Hematopoietic multipotent progenitor cell treated with erythropoietin and hydrocortisone succinate and interleukin-3 and kit ligand, for 4 days (in vitro differentiated cells): ENCODE measurements around the gene CHST5.
"Not testable (repeated sequence)": the region's sequence is repeated elsewhere in the genome, so short reads cannot be mapped to it uniquely, and the experiment has no call there.

Experiments used
- DNase-seq: peaks from one replicate; pipeline ENCODE4 v3.0.0-alpha.2; 2015

CHST5 gene

DNA sequence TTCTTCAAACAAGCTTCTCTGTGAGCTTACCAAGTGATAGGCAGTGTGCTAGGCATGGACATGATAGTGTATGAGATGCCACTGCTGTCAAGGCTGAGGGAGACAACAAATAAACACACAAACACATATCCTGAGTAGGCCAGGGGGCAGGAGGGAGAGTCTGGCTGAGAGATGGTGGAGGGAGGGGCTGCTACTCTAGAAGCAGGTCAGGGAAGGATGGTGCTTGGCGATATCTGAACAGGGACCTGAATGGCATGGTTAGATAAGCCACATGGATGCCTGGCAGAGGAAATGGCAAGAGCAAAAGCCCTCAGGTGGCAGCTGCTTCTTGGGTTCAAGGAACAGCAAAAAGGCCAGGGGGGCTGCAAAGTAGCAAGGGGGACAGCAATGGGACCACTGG, 32.1 kb downstream of the CHST5 start:
- peak; percentile 78 for DNase-seq

DNA sequence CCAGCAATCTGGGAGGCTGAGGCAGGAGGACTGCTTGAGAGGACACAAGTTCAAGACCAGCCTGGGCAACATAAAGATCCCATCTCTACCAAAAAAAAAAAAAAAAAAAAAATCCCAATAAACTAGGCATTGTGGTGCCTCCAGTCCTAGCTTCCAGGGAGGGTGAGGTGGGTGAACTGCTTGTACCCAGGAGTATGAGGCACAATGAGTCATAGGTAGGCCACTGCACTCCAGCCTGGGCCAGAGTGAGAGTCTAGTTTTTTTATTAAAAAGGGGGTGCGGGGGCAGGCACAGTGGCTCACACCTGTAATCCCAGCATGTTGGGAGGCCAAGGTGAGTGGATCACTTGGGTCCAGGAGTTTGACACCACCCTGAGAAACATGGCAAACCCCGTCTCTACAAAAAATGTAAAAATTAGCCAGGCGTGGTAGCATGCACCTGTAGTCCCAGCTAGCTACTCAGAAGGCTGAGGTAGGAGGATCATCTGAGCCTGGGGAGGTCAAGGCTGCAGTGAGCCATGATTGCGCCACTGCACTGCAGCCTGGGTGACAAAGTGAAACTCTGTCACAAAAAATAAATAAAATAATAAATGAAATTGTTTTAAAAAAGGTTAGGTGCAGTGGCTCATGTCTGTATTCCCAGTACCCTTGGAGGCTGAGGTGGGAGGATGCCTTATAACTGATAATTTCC, 32.8 kb downstream of the CHST5 start:
- no peak for DNase-seq

DNA sequence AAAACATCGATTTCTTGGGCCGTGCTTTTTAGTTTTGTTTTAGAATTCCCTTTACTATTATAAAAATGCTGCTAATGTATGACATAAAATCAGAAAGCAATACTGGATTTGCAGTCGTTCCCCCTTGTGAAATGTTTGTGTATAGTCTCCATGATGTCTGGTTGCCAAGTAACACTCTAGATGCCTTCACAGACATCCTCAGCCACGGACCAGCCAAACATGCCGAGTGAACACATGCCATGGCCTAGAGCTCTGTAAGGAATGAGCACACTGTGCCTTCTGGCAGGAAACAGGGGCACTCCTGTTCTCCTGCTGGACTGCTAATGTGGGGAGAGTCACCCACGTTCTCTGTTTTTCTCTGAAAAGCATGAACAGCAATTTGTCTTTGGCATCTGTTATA, 34.1 kb downstream of the CHST5 start:
- not testable (repeated sequence) for DNase-seq

- no peak for DNase-seq
Observed at GRCh38 chr16:75501359-75501758, 34.5 kb downstream of the CHST5 start.

DNA sequence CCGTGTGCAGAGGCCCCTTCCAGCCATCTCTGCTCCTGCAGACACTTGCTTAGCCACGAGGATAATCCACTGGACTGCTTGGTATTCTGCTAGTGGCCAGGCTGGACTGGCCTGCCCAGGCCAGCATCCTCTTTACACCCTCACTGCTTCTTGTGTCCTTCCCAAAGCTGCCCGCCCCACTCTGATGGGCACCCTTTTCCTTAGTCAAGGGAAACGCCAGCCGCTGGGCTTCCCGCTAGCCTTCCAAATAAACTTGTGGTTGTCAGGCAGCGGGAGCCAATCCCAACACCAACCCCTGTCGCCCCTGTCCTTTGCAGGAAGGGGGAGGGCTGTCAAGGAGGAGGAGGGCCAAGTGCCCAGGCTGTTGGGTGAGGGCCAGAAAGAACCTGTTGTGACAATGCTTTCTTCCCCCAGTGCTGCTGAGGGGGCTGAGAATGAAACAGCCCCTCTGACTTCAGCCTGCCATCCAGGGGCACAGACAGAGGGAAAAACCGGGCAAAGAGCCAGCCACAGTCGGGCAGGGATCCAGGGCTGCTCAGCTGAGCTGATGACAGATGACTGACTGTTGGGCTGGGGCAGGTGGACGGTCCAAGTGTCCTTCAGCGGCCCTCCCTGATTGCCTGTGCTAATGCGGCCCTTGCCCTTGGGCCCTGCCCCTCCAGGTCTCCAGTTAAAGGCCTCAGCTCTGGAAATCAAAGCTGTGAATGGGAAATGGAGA, 37.1 kb downstream of the CHST5 start:
- DNase-seq: peak; percentile 20

DNA sequence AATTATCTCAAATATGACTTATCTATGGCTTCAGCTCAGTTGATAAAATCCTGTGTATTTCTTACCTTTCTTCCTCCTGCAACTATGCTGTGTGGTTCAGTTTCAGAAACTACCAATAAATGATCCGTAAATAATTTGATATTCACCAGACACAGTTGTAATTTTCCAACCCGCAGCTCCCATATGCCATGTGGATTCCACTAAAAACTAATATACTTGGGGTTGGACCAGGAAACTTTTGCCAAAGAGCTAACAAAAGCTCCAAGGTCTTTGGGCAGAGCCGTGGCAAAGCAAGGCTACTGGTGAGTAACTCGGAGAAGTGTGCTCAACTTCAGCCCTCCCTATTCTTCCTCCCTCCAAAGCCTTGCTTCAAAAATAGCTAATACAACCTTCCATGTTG, 38.4 kb downstream of the CHST5 start:
- no peak for DNase-seq

DNA sequence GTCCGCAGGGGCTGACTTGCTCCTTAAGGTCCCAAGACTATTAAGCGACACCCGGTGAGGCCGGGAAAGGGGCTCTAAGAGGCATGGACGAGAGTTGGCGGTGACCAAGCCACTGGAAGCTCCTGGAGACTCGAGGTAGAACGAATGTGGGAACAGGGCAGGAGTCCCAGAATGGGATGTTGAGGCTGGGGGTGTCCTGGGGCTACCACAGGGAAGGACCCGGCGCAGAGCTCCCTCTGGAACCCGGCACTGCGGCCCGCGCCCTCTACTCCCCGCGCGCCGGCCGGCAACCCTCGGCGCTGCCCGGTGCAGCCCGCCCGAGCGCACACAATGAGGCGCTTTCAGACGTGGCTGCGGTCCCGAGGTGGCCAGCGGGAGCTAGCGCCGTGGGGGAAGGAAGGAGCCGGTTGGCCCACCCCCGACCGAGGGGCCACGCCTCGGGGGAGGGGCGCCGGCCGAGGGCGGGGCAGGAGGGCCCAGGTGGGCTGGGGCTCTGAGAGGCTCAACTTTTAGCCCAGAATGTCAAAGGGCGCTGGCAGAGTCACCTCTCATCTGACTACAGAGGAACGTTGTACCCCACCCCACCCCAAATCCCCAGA, 40.7 kb downstream of the CHST5 start, which contains the start of gene CHST6:
Gene CHST6, minus strand, starts transcription at position 366 of the 599 bp plus-strand sequence. CDS start 15,613 bp downstream, outside the sequence.
- DNase-seq: peak; percentile 62

- no peak for DNase-seq
Observed at GRCh38 chr16:75494661-75495075, 41.2 kb downstream of the CHST5 start.

- DNase-seq: no peak
Observed at GRCh38 chr16:75494184-75494583, 41.7 kb downstream of the CHST5 start.

- DNase-seq: peak; percentile 39
Observed at GRCh38 chr16:75491876-75492275, 44.0 kb downstream of the CHST5 start.

DNA sequence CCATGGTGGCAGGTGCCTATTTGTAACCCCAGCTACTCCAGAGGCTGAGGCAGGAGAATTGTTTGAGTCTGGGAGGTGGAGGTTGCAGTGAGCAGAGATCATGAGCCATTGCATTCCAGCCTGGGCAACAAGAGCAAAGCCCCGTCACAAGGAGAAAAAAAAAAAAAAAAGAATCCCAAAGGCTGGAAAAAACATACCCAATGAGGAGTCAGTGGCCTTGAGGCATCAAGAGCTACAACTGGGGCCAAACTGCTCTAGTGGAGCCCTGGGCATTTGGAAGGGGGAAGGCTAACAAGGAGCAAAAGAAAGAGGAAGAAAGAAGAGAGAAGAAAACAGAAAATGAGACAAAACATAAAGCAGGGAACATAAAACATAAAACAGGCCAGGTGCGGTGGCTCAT, 47.6 kb downstream of the CHST5 start:
- no peak for DNase-seq

- DNase-seq: no peak
Observed at GRCh38 chr16:75486676-75487313, 49.1 kb downstream of the CHST5 start.

DNA sequence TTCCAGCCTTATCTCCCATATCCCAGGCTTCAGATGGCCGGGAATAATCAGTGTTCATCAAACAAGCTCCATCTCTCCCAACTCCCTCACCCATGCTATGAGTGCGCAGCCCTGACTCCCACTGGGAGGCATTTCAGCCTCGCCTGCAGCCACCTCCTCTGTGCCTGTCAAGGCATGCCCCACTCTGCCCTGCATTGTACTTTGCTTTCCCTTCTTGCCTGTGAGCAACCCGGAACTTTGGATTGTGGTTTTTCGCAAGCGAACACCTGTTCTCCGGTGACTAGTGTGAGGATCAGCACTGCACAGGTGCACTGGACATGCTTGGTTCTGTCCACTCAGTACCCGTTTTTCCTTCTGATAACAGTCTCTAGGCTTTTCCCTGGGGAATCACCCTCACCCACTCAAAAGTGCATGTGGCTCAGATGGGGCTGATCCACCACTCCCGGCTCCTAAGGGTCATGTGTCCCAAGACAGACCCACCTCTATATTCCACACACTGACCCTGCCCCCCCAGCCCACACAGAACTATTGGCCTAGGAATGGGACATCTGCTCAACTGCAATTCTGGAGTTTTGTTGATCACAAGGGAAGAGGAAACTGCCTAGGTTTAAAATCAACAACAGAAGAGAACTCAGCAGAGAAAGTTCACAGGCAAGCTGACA, 49.8 kb downstream of the CHST5 start:
- no peak for DNase-seq

- no peak for DNase-seq
Observed at GRCh38 chr16:75485230-75486013, 50.5 kb downstream of the CHST5 start.

GRCh38 chr16:75483222-75483621, 52.7 kb downstream of the CHST5 start:
- DNase-seq: no peak

GRCh38 chr16:75482434-75483205, 53.3 kb downstream of the CHST5 start:
- no peak for DNase-seq

GRCh38 chr16:75481475-75481874, 54.4 kb downstream of the CHST5 start:
- no peak for DNase-seq

DNA sequence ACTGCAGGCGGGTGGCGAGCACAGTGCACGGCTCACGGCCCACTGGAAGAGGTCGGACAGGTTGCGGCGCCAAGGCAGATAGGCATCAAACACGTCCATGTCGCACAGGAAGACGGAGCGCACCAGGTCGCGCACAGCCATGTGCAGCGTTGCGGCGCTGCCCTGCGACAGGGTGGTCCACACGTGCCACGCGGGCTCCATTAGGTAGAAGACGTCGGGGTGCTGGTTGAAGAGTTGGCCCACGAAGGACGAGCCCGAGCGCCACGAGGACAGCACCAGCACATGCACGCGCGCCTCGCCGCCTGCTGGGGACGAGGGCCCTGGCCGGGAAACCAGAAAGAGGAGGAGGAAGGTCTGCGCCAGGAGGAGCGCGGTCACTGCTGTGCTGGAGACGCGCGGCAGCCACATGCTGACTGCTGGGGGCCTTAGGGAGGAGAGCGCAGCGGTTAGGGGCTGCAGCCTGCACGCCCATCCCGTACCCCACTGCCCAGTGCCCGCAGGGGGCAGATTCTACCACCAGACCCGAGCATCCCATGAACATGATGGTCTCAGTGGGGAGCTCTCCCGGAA, 56.4 kb downstream of the CHST5 start:
- no peak for DNase-seq
